ENCODE data around the gene PFKFB2. TPM values are rescaled to one million over a fixed set of nuclear protein-coding genes. Genes with fewer than 3 reads are reported as not detected.

The PFKFB2 gene
- total RNA-seq, 1 experiment from 2014 or later, result 3.2 TPM

- no peak for DNase-seq (ENCODE audit: low read depth)
These were observed 14.1 kb downstream of the PFKFB2 start for GRCh38 chr1:207067185-207067584.

DNA sequence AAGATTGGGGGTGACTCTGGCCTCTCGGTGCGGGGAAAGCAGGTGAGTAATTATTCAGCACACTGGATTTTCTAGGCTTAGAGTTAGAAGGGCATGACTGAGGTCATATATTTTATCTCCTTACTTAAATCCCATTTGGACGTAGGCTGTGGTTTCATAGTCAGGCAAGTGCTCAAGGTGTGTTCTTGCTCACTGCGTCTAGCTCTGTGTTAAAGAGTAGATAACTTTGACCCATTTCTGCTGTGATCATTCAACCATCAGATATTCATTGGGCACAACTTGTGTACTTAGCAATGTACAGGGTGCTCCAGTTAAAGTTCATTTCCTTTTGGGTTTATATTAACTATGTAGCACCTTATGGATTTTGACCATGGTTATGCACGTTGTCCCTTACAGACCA, 14.6 kb downstream of the PFKFB2 start:
- DNase-seq (ENCODE audit: low read depth), result no peak

GRCh38 chr1:207069061-207069460, 16.0 kb downstream of the PFKFB2 start:
- no peak for DNase-seq (ENCODE audit: low read depth)

DNA sequence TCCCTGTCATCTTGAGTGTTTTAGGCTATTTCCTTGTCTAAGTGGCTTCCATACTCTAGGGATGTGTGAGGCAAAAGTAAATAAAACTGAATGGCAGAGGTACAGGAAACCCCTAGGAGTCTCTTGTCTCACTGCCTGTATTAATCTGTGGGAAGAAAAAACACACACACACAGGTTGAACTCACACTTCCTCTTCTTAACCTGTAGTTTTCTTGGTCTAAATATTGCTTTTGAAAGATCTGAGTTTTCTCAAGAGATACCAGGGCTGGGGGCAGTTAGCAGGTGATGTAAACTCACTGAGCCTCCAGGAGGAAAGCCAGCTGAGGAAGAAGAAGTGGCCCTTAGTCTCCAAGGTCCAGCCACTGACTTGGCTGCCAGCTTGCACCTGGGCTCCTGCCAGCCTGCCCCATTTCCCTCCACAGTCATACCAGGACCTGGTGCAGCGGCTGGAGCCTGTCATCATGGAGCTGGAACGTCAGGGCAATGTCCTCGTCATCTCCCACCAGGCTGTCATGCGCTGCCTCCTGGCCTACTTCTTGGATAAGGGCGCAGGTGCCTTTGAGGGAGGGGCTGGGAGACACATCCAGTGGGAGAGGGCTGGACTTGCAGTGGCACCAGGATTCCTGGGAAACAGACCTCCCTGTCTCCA, 16.9 kb downstream of the PFKFB2 start:
- DNase-seq (ENCODE audit: low read depth), result no peak

DNA sequence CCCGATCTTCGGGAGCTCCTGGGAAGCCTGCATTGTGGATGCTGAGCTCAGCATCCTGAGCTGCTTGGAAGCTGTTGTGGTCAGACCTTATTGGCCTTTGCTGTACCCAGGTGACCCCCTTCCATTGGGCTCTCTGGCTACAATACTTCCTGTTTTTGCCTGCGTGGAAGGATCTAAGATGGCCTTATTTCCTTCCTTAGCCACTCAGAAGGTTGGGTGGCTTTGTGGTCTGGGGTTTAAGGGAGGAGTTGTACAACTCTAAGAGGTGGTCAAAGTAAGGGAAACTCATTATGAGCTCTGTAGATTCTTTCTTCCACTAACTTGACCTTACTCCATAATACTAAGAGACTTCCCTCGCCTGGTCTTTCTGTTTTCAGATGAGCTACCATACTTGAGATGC, 17.7 kb downstream of the PFKFB2 start:
- no peak for DNase-seq (ENCODE audit: low read depth)

GRCh38 chr1:207071426-207071825, 18.4 kb downstream of the PFKFB2 start:
- no peak for DNase-seq (ENCODE audit: low read depth)

DNA sequence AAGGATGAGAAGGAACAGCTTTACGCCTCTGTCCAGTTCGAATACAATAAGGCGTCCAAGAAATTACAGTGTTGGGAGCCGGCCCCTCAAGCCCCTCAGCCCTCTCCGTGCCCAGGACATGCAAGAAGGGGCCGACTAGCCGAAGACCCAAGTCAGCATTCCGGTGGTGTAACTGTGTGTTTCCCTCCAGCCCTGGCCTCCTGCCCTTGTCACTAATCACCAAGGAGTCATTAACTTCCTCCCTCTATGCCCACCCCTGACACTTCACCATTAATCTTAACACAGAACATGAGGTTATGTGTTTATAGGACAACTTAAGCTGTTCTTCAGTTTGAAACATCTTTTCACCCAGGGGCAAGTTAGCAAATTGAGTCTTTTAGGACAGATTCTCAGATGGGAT, 19.2 kb downstream of the PFKFB2 start:
- no peak for DNase-seq (ENCODE audit: low read depth)

GRCh38 chr1:207073906-207074820, 21.1 kb downstream of the PFKFB2 start:
- DNase-seq (ENCODE audit: low read depth), result peak; percentile 25

- DNase-seq (ENCODE audit: low read depth), result no peak
These were observed 23.3 kb downstream of the PFKFB2 start for GRCh38 chr1:207076181-207076955.

GRCh38 chr1:207077012-207077411, 23.9 kb downstream of the PFKFB2 start:
- DNase-seq (ENCODE audit: low read depth), result no peak

GRCh38 chr1:207077470-207078377, 24.6 kb downstream of the PFKFB2 start:
- peak; percentile 63 for DNase-seq (ENCODE audit: low read depth)

- no peak for DNase-seq (ENCODE audit: low read depth)
These were observed 25.6 kb downstream of the PFKFB2 start for GRCh38 chr1:207078578-207079132.

DNA sequence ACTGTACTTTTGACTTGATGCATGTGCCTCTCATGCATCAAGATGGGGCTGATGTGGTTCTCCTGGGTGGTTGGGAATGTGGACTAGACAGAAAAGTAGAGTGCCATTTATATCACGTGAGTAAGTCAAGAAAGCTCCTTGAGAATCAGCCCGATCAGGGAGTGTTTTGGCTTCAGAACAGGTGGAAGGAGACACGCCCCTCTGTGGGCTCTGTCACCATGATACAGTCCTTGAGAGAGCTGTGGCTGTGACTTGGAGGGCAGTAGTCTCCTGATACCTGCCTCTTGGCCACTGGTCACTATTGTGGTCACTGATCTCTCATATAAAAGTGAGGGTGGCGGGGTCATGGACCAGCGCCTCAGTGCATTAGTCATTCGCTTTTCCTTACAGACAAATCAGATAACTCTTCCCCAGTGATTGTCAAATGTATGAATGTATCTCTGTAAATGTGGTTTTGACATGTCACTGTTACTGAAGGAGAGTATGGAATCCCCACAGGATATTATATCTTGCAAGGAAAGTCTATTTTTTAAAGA, 26.7 kb downstream of the PFKFB2 start:
- DNase-seq (ENCODE audit: low read depth), result no peak

- no peak for DNase-seq (ENCODE audit: low read depth)
These were observed 28.0 kb downstream of the PFKFB2 start for GRCh38 chr1:207081088-207081487.

DNA sequence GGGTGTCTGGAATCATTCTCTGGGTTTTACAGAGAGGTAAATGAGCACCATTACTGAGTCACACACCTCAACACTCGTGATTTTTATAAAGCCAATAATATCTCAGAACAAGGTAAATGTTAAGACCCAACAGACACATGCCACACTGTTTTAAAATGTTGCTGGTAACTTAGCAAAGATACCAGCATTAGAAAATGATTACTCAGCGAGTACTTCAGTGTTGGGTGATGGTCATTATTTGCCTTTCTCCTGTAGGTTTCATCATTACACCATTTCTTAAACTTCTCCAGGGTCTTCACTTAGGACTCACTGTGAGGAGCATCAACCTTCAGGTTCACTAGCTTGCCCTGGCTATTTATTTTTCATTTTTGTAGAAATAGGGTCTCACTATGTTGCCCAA, 28.7 kb downstream of the PFKFB2 start:
- DNase-seq (ENCODE audit: low read depth), result no peak

DNA sequence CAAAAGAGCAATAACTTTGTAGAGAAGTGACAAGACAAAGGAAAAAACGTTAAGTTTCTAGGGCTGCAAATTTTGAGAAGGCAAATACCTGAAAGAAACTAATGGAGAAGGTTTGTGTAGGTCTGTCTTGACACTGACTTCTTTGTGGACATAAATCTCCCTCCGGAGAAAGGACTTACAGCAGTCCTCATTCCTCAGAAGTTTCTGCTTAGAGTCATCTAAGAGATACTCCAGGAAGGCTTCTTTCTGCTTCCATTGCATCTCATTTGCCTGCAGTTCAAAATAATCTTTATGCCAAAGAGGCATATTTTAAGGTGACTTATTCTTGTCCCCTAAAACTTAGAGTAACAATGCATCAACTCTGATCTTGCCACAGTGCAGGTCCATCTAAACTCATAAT, 31.2 kb downstream of the PFKFB2 start:
- no peak for DNase-seq (ENCODE audit: low read depth)

DNA sequence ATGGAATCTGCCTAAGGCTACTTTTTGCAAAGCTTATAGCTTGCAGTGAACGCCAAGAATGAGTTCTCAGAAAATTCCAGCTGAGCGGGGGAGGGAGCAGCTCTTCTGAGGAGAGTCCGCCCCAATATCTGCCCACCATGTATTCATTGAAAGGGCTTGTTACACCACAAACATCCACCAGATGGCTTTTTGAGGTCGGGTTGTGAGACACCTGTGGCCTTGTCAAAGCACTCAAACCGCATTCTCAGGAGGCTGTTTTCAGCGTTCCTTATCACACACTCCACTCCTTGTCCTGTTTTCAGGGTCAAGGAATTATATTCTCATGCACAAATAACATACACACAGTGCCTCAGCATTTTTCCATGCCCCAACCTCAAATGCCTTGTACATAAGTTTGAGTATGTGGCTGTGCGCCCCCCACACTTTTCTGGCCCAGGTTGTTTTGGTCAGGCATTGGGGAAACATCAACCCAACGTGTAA, 31.7 kb downstream of the PFKFB2 start:
- DNase-seq (ENCODE audit: low read depth), result peak; percentile 56

GRCh38 chr1:207085887-207086286, 32.8 kb downstream of the PFKFB2 start:
- DNase-seq (ENCODE audit: low read depth), result no peak

- DNase-seq (ENCODE audit: low read depth), result no peak
These were observed 35.1 kb downstream of the PFKFB2 start for GRCh38 chr1:207088161-207088560.
